Lung (tissue), 12 donors: Measurements from ENCODE around the gene WDR55. TPM values are rescaled to one million over a fixed set of nuclear protein-coding genes. Genes with fewer than 3 reads are reported as not detected.
A peak's percentile ranks its signal among the peaks of the same experiment; 100 is the strongest.

Source experiments
- ATAC-seq: fragments of 200-7000 bp; cut with Tn5 transposase; one replicate; pipeline ENCODE4 v1.9.1; 2020; ENCODE audit warnings: moderate number of reproducible peaks; ENCODE audit not compliant: insufficient read depth, low FRiP score
- DNase-seq, 3 donors: peaks; one replicate each; pipeline ENCODE4 v3.0.0-alpha.2; 2013 to 2017
- H3K27ac ChIP-seq, 2 donors: one replicate each; pipeline ENCODE4 v1.5.1; 2013; ENCODE audit warnings: mild to moderate bottlenecking in 2 of 2, moderate library complexity in 2 of 2, control low read depth in 1 of 2, inconsistent platforms in 1 of 2, low read depth in 1 of 2, low read length in 1 of 2
- H3K27me3 ChIP-seq, 3 donors: one replicate each; pipeline ENCODE4 v1.5.1; 2013; ENCODE audit warnings: low read length in 2 of 3; ENCODE audit not compliant: control insufficient read depth in 3 of 3, insufficient read depth in 3 of 3
- H3K36me3 ChIP-seq, 4 donors: one replicate each; pipeline ENCODE4 v1.5.1; 2013; ENCODE audit warnings: low read length in 4 of 4, mild to moderate bottlenecking in 1 of 4, moderate library complexity in 1 of 4; ENCODE audit not compliant: control insufficient read depth in 4 of 4, insufficient read depth in 4 of 4
- H3K4me1 ChIP-seq, 5 donors: one replicate each; pipeline ENCODE4 v1.5.1; 2013; ENCODE audit warnings: low read length in 5 of 5, mild to moderate bottlenecking in 2 of 5, moderate library complexity in 1 of 5; ENCODE audit not compliant: control insufficient read depth in 5 of 5, insufficient read depth in 5 of 5
- H3K4me3 ChIP-seq: one replicate; pipeline ENCODE4 v1.5.1; 2013; ENCODE audit warnings: mild to moderate bottlenecking, control low read depth, moderate library complexity
- H3K9ac ChIP-seq, 2 donors: one replicate each; pipeline ENCODE4 v1.5.1; 2013; ENCODE audit warnings: low read length in 2 of 2, control low read depth in 1 of 2; ENCODE audit not compliant: insufficient read depth in 1 of 2
- H3K9me3 ChIP-seq, 4 donors: one replicate each; pipeline ENCODE4 v1.5.1; 2013; ENCODE audit warnings: low read length in 3 of 4, mild to moderate bottlenecking in 1 of 4, moderate library complexity in 1 of 4; ENCODE audit not compliant: control insufficient read depth in 4 of 4, insufficient read depth in 3 of 4
- CTCF ChIP-seq: IDR thresholded peaks from 2 replicates; pipeline ENCODE4 v1.5.1; 2012; ENCODE audit warnings: mild to moderate bottlenecking; ENCODE audit errors: control extremely low read depth, extremely low read depth
- WGBS, 2 donors: extraction: QIAGEN DNeasy Blood & Tissue Kit; methylation state at CpG; one replicate each; pipeline ENCODE4 v1.1.7; 2013; 5-methylcytosine and 5-hydroxymethylcytosine counted together
- polyA plus RNA-seq, 2 donors: library from polyadenylated mRNA; stranded (reverse); fragments of 200-250 nt; gene quantifications; one replicate each; pipeline ENCODE4 v1.2.1, GENCODE V29; 2013
- total RNA-seq, 2 donors: library from RNA; depleted of rRNA in 1 of 2; stranded (reverse); fragments of >200 nt in 1 of 2; gene quantifications; one replicate each; pipeline ENCODE4 v1.2.1, GENCODE V29; 2014 to 2021
- donor health status: control.
- donor health status: control.
- donor health status: Bipolar disorder and iron deficiency.
- donor health status: healthy.
- donor health status: DM: yes; HTN: yes; CAD: no.

WDR55 gene
- total and polyA plus RNA-seq, 4 donors, result 15.0 to 25.5 (median 17.2) TPM

GRCh38 chr5:140690376-140690932, 25.8 kb downstream of the WDR55 start:
- Histone ChIP-seq H3K27me3 (no peaks in the 10 kb centered on the region), H3K4me1 (peaks cover 0 to 13% (median 9%) of the 10 kb centered on the region in 5 donors), H3K9ac (peak overlapping the region in 1 of 2 donors; percentile 96), H3K9me3 (no peaks in the 10 kb centered on the region), H3K36me3 (peaks cover 6 to 26% (median 20%) of the 10 kb centered on the region in 4 donors), H3K4me3 (peak overlapping the region; percentile 87), H3K27ac (peak overlapping the region; percentile 68 to 75)
- 54 to 62% methylated on average over 8 of the region's 8 CpGs for WGBS, 2 donors
- DNase-seq (no peak), ATAC-seq (no peak)
- no peak for TF ChIP-seq CTCF

- peaks cover 0 to 13% (median 9%) of the 10 kb centered on the region in 5 donors for H3K4me1 ChIP-seq
- H3K27me3 ChIP-seq, result no peaks in the 10 kb centered on the region
- WGBS, 2 donors, result 1% methylated on average over 58 to 61 of the region's 61 CpGs
- peak; percentile 89 to 95 (median 91) for DNase-seq
- H3K4me3 ChIP-seq, result peak within 1 kb of the TSS; percentile 87
- H3K36me3 ChIP-seq, result peaks cover 13 to 31% (median 25%) of the 10 kb centered on the region in 4 donors
- peak within 1 kb of the TSS; percentile 81 to 90 for H3K27ac ChIP-seq
- TF ChIP-seq CTCF, result no peak
- H3K9me3 ChIP-seq, result no peaks in the 10 kb centered on the region
- peak within 1 kb of the TSS; percentile 85 to 96 for H3K9ac ChIP-seq
- peak; percentile 96 for ATAC-seq
Observed at GRCh38 chr5:140690941-140691924, 26.5 kb downstream of the WDR55 start, which contains the start of the genes HARS1 and HARS2. Gene HARS1, minus strand, starts transcription at chr5:140691370. Its CDS starts 66 bp downstream, at chr5:140691304. Gene HARS2, plus strand, starts transcription at chr5:140691455. Its CDS starts 194 bp downstream, at chr5:140691649.

- no peak overlapping the region for H3K9ac ChIP-seq
- DNase-seq (peak in 2 of 3 donors; percentile 18 to 35), ATAC-seq (no peak)
- no peaks in the 10 kb centered on the region for H3K27me3 ChIP-seq
- H3K27ac ChIP-seq, result no peak overlapping the region
- no peak for TF ChIP-seq CTCF
- peaks cover 0 to 13% (median 9%) of the 10 kb centered on the region in 5 donors for H3K4me1 ChIP-seq
- 80 to 85% methylated on average over 5 of the region's 5 CpGs for WGBS, 2 donors
- no peaks in the 10 kb centered on the region for H3K9me3 ChIP-seq
- no peak overlapping the region for H3K4me3 ChIP-seq
- H3K36me3 ChIP-seq, result peaks cover 32 to 57% (median 44%) of the 10 kb centered on the region in 4 donors
Observed at GRCh38 chr5:140694276-140694675, 29.6 kb downstream of the WDR55 start.
